ENCODE results near the gene PTPRN2.
"Not testable (repeated sequence)": the region's sequence is repeated elsewhere in the genome, so short reads cannot be mapped to it uniquely, and the experiment has no call there.

PTPRN2 gene

GRCh38 chr7:158516524-158516923 is 71.1 kb downstream of the PTPRN2 start:
- no peak overlapping the region for H3K4me3 ChIP-seq (ENCODE audit: low read depth, low read length)
- TF ChIP-seq CTCF (IDR thresholded peaks at IDR 0.05; ENCODE audit: insufficient read depth, low read length, missing control alignments) = no peak
- CTCF ChIA-PET = no interaction called here
- DNase-seq (ENCODE audit: low read depth, low spot score) = no peak
- POLR2A ChIA-PET = no interaction called here

- POLR2A ChIA-PET = no interaction called here
- TF ChIP-seq CTCF (IDR thresholded peaks at IDR 0.05; ENCODE audit: insufficient read depth, low read length, missing control alignments) = no peak
- CTCF ChIA-PET = no interaction called here
- no peak for DNase-seq (ENCODE audit: low read depth, low spot score)
- H3K4me3 ChIP-seq (ENCODE audit: low read depth, low read length) = no peak overlapping the region
Measured at GRCh38 chr7:158512869-158513268, 74.8 kb downstream of the PTPRN2 start.

GRCh38 chr7:158512042-158512441 is 75.6 kb downstream of the PTPRN2 start:
- no peak for TF ChIP-seq CTCF (IDR thresholded peaks at IDR 0.05; ENCODE audit: insufficient read depth, low read length, missing control alignments)
- POLR2A ChIA-PET = no interaction called here
- DNase-seq (ENCODE audit: low read depth, low spot score) = no peak
- CTCF ChIA-PET = no interaction called here
- H3K4me3 ChIP-seq (ENCODE audit: low read depth, low read length) = no peak overlapping the region

- ChIA-PET POLR2A (no interaction called here), CTCF (no interaction called here)
- H3K4me3 ChIP-seq (ENCODE audit: low read depth, low read length) = no peak overlapping the region
- DNase-seq (ENCODE audit: low read depth, low spot score) = no peak
- TF ChIP-seq CTCF (IDR thresholded peaks at IDR 0.05; ENCODE audit: insufficient read depth, low read length, missing control alignments) = no peak
Measured at GRCh38 chr7:158508802-158509385, 78.7 kb downstream of the PTPRN2 start.

GRCh38 chr7:158508321-158508720 is 79.3 kb downstream of the PTPRN2 start:
- CTCF ChIA-PET; POLR2A ChIA-PET; H3K4me3 ChIP-seq (ENCODE audit: low read depth, low read length); DNase-seq (ENCODE audit: low read depth, low spot score): not testable (repeated sequence)

- DNase-seq (ENCODE audit: low read depth, low spot score) = no peak
- TF ChIP-seq CTCF (IDR thresholded peaks at IDR 0.05; ENCODE audit: insufficient read depth, low read length, missing control alignments) = no peak
- no peak overlapping the region for H3K4me3 ChIP-seq (ENCODE audit: low read depth, low read length)
- ChIA-PET POLR2A (no interaction called here), CTCF (no interaction called here)
Measured at GRCh38 chr7:158507917-158508316, 79.7 kb downstream of the PTPRN2 start.

GRCh38 chr7:158507175-158507574 is 80.4 kb downstream of the PTPRN2 start:
- POLR2A ChIA-PET; H3K4me3 ChIP-seq (ENCODE audit: low read depth, low read length); DNase-seq (ENCODE audit: low read depth, low spot score); CTCF ChIA-PET: not testable (repeated sequence)

Measured in AG04449 (cell line).